GM18951 (cell line): Measurements from ENCODE around the gene SETDB1.

Experiments
- POLR2A ChIP-seq: IDR thresholded peaks from 4 replicates; pipeline ENCODE4 v1.6.1; 2011; ENCODE audit warnings: mild to moderate bottlenecking; ENCODE audit not compliant: insufficient read length, insufficient read depth; ENCODE audit errors: extremely low read depth
- in situ Hi-C: fragments of 300-500 bp; cut with MboI; formaldehyde crosslinking; loops from one replicate; pipeline ENCODE4 v1.12.0; 2022; ENCODE audit warnings: low sequenced_read_pairs, mixed read lengths, inconsistent platforms; ENCODE audit not compliant: unreplicated experiment

Gene SETDB1

DNA sequence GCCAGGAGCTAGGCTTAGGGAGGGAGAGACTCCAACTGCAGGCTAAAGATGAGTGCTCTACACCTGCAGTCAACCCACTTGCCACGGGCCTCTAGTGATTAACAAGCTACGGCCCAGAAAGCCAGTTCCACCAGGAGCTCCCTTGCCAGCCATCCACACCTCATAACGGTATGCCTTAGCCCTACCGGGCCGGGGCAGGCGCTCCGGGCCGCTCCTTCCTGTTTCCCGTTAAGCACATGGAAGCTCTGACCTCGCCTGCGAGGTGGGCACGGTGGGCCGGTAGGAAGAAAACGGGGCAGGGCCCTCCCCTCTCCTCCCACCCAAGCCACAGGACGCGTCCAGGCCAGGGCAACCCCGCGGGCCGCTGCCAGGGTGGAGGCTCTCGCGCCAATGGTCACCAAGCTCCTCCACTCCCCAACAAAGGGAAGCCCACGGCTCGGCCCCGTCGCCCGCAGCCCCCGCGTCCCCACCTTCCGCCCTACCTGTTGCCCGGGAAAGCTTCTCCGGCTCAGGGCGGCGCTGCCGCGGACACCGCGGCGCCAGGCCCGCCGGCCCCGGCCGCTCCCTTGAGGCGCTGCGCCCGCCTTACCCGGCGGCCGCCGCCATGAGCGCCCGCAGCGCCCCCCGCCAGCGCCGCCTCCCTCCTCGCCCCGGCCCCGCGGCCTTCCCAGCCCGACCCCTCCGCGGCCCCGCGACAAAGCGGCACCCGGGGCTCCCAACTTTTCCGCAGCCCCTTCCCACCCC is 47.8 kb downstream of the SETDB1 start:
- in situ Hi-C loops = no loop called here
- TF ChIP-seq POLR2A = no peak

DNA sequence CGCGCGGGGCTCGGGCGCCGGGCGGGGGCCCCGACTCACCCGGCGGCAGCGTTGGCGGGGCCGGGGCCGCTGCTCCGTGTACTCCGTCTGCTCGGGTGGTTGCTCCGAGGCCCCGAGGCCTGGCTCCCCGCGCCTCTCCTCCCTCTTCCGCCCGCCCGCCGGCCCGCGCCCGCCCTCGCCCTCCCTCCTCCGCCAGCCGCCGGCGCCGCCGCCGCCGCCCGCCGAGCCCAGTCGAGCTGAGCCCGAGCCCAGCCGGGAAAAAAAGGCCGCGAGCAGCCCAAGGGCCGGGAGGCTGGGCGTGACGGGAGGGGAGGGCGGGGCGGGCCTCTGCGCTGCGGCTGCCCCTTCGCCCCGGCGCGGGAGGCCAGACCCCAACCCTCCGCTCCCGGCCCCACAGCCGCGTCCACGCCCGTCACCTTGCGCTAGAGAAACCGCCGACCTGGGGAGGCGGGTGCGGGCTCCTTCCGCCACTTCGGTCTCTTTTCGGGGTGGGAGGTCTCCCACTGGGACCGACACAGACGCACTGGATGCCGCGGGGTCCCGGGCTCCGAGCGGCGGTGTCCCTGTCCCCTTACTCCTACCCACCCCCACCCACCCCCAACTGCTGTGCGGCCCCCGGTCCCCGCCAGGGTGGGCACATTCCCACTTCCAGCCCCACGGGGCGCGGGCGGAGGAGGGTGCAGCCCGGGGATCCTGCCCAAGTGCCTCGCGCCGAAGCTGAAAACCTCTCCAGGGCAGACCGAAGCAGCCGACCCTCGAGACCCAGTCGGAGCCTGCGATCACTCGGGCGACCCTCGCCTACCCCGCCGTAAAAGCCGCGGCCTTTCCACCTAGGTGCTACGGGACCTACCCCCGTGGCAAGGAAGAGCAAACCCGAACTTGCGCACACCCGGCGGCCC is 48.7 kb downstream of the SETDB1 start, which contains the start of gene CERS2:
Gene CERS2, minus strand, starts transcription at position 256 of the 899 bp plus-strand sequence. CDS start 5,745 bp downstream, outside the sequence.
- in situ Hi-C loops = no loop called here
- peak; percentile 66 for TF ChIP-seq POLR2A

DNA sequence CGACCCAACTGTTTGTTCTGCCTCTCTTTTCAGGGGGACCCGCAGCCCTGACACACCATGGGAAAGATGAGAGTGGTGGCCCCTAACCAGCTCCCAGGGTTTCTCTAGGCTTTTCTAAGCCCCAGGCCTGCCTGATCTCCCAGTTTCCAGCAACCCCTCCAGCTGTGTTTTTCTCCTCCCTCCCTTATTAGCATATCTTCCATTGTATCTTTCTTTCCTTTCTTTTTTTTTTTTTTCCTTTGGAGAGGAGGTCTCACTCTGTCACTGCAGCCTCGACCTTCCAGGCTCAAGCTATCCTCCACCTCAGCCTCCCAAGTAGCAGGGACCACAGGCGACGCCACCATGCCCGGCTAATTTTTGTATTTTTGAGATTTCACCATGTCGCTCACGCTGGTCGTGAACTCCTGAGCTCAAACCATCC is 50.2 kb downstream of the SETDB1 start:
- no peak for TF ChIP-seq POLR2A
- in situ Hi-C loops = no loop called here

DNA sequence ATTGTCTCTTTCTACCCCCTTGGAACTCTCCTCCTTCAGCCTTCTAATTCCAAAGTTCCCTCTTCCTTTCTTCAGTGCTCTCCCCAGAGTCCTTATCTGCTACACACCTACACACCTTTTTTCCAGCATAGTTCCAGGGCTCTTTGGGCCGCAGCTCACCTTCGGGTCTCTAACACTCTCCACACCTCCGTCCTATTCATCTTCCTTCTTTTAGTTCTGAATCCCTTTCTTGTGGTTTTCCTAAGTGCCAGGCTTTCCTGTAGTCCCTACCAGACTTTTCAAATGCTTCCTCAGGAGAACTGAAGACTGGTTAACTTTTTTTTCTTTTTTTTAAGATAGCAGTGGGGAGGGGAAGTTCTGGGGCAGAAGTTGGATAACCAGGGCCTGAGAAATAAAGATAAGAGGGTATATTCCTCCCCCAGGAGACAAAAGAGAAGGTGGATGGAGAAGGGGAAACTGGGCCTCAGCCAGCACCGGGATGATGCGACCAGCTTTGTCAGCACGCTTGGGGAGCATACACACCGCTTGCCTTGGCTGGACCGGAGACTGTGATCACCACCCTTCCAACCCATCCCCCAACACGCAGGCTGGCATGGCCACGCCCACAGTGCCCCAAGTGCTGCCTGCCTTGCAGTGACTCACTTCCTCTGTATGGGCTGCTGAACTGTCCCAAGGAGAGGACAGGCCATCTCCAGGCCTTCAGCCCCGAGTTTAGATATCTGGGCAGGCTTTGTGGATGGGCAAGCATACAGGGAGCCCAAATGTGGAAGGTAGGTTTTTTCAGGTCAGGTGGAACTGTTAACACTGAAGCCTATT is 50.9 kb downstream of the SETDB1 start:
- in situ Hi-C loops = no loop called here
- no peak for TF ChIP-seq POLR2A

DNA sequence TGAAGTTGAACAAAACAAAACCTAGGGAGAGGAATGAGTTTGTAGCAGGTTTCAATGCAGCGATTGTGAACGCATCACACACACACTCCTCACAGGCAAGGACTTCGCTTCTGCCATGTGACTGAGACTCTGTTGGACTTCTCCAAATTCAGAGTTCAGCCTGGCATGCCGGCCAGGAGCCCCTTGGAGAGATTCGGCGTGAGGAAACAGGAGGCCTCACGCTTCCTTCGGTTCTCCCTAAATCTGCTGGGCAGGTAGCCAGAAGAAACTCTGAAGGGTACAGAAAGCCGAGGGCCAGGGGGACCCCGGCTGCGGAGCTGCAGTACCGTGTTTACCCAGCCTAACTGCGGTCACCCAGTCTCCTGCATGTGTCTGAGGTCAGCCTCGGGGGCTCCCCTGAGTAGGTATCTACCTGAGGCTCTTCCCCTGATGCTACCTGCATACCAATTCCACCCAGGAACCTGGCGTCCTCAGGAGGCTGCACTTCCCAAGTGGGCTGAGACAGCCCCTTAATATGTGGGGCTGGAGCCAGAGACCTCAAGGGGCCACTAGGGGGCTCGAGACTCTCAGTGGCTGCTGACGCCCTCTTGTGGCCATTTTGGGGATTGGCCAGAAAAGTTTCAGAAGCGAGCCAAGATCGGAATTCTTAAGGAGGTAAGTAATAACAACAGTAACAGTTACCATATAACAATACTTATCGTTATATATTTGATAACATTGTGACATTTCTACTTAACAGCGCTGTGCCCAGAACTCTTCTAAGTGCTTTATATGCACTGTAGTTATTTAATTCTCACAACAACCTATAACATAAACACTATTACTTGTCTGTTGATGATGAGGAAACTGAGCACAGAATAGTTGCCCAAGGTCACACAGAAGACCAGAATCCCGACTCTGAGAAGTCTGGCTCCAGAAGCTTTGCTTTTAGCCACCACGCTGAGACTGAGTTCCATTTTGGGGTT is 53.2 kb downstream of the SETDB1 start:
- in situ Hi-C loops = no loop called here
- TF ChIP-seq POLR2A = no peak

DNA sequence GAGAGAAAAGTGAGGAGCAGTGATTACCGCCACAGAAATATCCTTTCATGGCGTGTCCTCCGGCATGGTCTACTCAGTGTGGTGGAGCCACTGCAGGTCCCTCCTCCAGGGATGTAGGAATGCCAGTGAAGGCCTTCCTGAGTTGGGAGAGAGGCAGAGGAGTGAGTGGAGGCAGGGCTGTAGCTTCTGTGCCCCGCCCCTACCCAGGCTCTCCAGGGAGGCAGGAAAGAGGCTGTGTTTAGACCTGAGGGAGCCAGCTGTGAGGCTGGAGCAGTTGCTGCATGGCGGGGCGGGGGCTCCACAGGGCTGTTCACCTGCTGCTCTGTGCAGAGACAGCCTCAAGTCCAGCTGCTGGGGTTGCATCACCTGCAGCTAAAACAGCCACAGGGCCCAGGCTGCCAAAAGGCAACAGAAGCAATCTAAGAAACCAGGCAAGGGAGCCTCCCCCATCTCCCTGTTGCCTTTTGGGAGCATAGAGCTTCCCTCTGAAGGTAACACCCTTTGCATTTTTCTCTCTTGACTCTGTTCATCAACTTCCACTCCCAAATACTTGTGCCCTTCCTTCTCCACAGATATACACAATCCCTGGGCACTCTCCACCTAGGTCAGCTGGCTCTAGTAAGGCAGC is 55.1 kb downstream of the SETDB1 start:
- no peak for TF ChIP-seq POLR2A
- in situ Hi-C loops = no loop called here

DNA sequence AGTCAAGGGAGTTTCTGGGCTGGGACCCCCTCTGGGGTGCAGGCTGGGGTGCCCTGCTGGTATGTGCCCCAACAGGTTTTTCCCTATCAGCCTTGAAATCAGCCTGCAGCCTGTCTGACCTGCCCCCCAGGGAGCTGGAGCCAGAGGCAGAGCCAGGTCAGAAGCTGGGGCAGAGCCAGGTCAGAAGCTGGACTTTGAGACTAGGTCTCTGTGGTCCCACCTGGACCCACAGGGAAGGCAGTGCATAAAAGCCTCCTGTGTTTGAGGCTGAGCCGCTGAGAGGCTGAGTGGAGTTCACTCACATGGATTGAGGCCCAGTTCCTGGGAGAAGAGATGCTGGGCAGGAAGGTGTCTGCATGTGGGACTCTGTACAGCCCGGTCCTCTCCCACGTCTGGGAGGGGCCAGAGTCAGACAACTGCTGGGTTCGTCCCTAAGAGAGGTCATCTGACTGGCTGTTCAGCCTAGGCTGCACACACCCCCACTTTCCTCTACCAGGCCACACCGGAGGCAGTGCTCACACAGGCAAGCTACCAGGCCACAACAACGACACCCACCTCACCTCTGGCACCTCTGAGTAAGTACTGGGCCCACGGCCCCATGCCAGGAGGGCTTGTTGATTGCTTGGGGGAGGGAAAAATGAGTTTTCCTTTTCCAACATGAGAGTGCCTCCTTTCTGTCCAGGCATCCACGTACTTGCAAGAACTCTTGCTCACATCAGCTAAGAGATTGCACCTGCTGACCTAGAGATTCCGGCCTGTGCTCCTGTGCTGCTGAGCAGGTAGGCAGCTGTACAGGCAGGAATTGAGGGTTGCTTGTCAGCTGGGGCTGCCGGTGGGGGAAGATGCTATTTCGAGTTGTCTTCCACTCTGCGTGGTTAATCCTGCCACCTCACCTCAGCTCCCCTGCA is 55.9 kb downstream of the SETDB1 start, which contains the start of gene ANXA9:
Gene ANXA9, plus strand, starts transcription at position 488 of the 908 bp plus-strand sequence. CDS start 814 bp downstream, outside the sequence.
- no peak for TF ChIP-seq POLR2A
- in situ Hi-C loops = no loop called here

DNA sequence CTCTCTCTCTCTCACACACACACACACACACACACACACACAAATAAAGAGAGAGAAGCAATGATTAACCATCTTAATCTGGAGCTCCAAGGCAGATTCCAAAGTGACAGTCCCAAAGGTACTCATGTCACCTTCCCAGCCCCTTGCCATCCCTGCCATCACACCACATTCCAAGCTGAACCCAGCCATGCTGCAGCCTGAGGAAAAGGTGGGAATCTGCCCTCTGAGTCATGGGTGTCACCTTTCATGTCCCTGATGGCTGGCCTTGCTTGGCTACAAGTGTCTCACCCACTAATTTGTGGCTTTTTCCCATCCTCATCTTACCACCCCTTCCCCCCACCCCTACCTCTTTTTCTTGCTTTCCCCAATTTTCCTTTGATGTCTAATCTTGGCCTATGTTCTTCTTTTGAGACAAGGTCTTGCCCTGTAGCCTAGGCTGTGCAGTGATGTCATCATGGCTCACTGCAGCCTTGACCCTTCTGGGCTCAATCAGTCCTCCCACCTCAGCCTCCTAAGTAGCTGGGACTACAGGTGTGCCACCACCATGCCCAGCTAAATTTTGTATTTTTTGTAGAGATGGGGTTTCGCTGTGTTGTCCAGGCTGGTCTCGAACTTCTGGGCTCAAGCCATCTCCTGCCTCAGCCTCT is 59.1 kb downstream of the SETDB1 start:
- in situ Hi-C loops = no loop called here
- TF ChIP-seq POLR2A = no peak

DNA sequence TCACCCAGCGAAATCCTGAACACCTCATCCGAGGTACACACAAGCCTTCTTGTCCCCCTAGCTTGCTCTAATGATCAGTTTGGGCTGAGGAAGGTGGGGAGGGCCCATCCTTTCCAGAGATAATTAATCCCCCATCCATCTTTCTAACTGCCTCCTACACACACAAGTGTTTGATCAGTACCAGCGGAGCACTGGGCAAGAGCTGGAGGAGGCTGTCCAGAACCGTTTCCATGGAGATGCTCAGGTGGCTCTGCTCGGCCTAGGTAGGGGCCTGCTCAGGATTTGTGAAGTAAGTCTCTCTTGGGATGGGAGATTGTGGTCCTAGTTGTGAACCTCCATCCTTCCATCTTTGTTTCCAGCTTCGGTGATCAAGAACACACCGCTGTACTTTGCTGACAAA is 61.8 kb downstream of the SETDB1 start:
- in situ Hi-C loops = no loop called here
- TF ChIP-seq POLR2A = no peak

DNA sequence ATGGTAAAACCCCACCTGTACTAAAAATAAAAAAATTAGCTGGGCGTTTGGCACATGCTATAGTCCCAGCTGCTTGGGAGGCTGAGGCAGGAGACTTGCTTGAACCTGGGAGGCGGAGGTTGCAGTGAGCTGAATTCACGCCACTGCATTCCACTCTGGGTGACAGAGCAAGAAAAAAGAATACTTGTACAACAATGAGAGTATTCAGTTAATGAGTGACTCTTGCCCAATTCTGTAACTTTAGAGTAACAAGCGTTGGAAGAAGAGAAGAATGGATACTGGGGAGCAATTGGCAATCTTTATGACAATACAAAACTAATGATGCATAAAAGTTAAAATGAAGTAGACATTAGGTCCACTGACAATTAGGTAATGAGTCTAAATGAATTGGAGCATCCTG is 66.5 kb downstream of the SETDB1 start:
- no peak for TF ChIP-seq POLR2A
- in situ Hi-C loops = loop anchor here (10.0 kb wide), 1 partner anchor 738 kb away; the partner anchor contains the start of gene CA14
